Stimulated activated CD4-positive, alpha-beta T cell treated with anti-CD3 and anti-CD28 coated beads, Interleukin-1b, Interleukin-23, amount 100 ng/mL, for 1 hour (primary cell): Measurements from ENCODE around the gene CNOT2.
A peak's percentile ranks its signal among the peaks of the same experiment; 100 is the strongest.
"Not testable (repeated sequence)": the region's sequence is repeated elsewhere in the genome, so short reads cannot be mapped to it uniquely, and the experiment has no call there.

Experiments used
- DNase-seq, 2 donors: peaks; one replicate each; pipeline ENCODE4 v3.0.0-alpha.2; 2020; ENCODE audit warnings: low read depth in 2 of 2

CNOT2 gene

DNA sequence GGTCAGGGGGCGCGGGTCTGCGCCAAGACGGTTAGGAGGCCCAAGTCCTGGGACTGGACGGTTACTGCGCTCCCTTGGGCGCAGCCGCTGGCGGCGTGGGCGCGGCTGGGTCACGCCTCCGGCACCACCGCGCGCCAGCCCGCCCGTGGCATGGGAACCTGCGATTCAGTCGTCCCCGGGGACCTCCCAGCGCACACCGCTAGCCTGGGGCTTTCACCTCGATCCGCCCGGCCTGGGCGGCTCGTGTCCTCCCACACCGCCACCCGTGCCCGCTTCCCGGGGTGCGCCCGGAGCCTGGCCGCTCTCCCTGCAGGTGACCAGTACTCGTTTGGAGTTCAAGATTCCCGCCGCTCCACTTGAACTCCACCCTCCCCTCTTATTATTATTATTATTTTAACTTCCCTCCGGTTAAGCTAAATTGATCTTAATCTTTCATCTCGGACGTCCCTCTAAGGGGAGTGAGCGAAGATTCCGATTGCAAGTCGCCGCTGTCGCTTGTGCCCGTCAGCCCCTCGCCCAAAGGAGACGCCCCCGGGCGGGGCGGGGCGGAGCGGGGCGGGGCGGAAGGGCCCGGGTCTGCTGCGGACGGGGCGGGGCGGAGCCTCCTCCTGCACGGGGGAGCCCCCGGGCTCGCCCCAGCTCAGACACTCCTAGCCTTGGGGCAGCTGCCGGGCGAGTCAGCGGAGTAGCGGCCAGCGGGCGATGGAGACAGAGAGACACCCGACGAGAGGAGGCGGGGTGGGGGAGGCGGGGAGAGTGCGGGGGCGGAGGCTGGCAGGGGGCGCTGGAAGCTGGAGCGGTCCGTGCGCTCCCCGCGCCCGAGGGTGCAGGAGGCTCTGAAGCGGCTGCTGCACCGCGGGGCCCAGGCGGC lies 122.7 kb downstream of the CNOT2 start, which contains the start of gene KCNMB4:
Gene KCNMB4 (plus strand): TSS at position 643 of the 871 bp plus-strand sequence. CDS start 445 bp downstream, outside the sequence.
- peak; percentile 26 to 63 for DNase-seq

DNA sequence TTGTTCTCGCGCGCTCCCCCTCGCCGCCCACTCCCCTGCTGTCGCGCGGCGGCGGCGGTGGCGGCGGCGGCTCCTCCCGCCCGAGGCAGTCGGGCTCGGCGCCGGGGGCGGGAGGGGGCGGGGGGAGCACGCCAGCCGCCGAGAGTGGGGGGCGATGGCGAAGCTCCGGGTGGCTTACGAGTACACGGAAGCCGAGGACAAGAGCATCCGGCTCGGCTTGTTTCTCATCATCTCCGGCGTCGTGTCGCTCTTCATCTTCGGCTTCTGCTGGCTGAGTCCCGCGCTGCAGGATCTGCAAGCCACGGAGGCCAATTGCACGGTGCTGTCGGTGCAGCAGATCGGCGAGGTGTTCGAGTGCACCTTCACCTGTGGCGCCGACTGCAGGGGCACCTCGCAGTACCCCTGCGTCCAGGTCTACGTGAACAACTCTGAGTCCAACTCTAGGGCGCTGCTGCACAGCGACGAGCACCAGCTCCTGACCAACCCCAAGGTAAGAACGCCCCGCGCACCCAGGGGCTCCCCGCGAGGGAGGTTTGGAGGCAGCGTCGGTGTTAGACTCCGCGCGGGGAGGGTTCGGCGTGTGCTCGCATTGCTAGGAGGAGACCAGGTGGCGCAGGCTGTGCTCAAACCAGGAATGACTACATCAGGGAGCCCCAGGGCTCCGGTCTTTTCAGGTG lies 123.5 kb downstream of the CNOT2 start:
- peak in 1 of 2 donors; percentile 13 for DNase-seq

DNA sequence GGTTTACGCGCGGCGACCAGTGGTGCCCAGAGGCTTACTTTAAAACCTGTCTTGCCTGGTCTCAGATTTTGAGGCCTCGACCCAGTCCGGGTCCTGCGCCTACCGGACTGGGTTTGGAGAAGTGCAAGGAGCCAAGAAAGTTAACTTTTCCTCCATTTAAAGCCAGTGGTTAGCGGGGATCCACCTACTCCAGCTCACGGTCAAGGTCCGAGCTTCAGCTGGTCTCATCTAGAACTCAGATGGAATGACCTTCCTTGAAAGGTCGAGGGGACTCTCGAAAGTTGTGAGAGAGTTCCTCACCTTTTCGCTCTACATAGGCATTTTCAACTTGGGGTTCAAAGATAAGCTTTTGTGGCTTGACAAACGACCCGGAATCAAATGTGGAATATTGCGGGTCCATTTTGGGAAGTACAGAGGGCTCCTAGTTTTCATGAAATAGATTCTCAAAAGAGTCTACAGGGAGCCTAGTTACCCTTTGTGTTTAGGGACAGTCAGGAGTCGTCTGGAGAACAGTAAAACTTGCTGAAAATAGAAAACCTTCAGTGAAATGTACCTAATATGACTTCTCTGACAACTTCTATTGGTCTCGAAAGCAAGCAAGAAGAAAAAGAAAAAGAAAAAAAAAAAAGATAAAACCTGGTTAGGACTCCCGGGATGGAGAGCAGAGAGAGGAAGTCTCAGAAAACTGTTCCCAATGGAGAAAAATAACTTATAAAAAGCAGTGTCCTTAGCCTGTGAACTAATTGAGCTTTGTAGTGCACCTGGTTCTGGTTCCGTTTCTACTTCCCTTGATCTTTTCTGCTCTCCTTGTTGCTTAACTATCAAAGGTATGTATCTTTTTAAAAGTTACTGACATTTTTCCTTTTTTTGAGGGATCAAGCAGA lies 124.3 kb downstream of the CNOT2 start:
- DNase-seq = no peak

DNA sequence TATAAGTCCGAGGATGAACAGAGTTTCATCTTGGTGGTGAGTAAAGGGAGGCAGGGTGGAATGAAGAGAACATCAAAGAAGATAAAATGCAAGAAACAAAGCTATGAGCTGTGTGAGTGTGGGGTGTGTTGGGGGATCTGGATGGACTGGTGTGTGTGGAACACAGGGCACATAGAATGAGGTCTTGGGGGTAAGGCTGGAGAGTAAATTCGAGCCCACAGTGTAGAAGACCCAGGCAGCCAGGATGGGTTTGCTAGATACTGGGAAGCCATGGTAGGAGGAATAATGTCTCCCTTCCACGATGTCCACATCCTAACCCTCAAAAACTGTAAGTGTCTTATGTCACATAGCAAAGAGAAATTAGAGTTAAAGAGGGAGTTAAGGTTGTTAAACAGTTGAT lies 129.6 kb downstream of the CNOT2 start:
- no peak for DNase-seq

DNA sequence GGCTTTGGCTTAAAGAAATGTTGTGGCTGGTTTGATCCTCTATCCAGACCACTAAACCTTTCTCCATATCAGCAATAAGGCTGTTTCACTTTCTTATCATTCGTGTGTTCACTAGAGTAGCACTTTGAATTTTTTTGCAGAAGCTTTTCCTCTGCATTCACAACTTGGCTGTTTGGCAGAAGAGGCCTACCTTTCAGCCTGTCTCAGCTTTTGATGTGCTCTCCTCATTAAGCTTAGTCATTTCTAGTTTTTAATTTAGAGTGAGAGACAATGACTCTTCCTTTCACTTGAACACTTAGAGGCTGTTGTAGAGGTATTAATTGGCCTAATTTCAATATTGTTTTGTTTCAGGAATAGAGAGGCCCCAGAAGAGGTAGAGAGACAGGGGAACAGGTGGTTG lies 136.6 kb downstream of the CNOT2 start:
- DNase-seq = no peak

DNA sequence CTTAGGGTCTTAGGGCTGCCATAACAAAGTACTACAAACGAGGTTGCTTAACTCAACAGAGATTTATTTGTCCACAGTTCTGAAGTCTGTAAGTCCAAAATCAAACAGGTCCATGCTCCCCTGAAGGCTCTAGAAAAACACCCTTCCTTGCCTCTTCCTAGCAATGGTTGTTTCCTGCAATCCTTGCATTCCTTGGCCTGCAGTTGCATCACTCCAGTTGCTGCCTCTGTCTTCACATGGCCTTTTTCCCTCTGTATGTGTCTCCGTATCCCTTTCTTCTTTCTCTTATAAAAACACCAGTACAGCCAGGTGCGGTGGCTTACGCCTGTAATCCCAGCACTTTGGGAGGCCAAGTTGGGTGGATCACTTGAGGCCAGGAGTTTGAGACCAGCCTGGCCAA lies 140.3 kb downstream of the CNOT2 start:
- no peak for DNase-seq

DNA sequence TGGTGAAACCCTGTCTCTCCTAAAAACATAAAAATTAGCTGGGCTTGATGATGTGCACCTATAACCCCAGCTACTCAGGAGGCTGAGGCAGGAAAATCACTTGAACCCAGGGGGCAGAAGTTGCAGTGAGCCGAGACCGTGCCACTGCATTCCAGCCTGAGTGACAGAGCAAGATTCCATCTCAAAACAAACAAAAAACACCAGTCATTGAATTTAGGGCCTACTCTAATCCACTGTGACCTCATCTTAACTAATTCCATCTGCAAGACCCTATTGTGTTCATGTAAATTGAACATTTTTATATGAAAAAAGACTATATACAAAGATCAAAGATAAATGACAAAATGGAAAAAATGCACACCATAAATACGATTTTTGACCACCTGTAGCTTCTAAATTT lies 140.7 kb downstream of the CNOT2 start:
- DNase-seq = no peak

DNA sequence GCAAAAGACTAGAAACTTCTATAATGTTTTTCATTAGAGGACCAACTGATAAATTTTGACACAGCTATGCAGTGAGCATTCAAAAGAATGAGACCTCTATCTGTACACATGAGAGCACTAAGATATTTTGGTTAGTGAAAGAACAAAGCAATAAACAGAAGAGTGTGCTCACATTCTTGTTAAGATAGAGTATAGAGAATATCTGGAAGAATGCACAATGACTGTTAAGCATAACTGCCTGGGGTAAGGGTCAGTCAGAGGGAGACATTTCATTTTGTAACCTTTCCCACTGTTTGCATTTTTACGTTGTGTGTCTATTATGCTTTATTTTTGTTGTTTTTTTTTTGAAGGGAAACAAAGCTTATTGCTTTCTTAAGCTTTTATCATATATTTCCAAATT lies 143.5 kb downstream of the CNOT2 start:
- DNase-seq = no peak

DNA sequence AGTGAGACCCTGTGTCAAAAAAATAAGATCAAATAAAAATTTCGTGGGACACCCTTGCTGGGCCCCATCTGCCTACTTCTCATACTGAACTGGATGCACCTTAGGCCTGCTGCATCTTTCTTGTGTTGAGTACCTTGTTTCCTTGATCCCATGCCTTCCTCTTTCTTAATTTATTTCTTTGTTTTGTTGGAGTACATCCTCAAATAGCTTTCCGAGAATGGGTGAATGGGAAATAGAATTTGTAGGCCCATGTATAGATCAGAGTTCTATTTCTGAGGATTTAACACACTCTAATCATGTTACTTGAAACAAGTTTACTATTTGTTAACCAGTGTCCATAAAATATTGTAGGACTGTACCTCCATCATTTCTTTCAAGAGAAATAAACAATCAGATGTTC lies 146.4 kb downstream of the CNOT2 start:
- no peak for DNase-seq

DNA sequence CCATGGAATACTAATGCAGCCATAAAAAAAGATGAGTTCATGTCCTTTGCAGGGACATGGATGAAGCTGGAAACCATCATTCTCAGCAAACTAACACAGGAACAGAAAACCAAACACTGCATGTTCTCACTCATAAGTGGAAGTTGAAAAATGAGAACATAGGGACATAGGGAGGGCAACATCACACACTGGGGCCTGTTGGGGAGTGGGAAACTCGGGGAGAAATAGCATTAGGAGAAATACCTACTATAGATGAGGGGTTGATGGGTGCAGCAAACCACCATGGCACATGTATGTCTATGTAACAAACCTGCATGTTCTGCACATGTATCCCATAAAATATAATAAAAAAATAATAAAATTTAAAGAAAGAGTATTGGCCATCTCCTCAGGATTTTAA lies 149.4 kb downstream of the CNOT2 start:
- not testable (repeated sequence) for DNase-seq

DNA sequence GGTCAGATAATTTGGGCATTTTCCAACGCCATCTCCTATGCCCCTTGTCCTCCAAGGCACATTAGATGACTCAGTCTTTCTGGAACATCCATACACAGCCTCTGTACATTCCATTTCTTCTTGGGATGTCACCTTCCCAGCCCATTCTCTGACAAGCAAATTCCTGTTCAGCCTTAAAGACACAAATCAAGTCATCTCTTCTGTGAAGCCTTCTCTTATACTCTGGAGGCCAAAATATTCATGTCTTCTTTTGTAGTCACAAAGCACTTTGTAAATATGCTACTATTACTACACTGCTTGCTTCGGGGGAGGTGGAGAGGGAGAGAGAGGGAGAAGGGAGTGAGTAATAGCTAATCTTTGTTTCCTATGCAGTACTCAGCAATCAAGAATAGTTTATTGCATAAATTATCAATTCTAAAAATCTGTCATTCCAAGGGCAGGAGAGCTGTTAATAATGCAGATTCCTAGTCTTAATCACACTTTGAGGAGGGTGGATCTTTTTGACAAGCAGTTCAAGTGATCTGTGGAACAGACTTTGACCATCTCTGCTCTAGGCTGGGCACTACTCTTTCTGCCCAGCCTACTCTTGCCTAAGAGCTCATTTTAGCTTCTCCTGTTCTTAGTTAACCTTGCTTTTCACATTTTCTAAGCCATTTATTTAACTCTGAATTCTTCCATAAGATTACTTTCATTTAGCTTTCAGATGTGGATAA lies 150.7 kb downstream of the CNOT2 start:
- no peak for DNase-seq

DNA sequence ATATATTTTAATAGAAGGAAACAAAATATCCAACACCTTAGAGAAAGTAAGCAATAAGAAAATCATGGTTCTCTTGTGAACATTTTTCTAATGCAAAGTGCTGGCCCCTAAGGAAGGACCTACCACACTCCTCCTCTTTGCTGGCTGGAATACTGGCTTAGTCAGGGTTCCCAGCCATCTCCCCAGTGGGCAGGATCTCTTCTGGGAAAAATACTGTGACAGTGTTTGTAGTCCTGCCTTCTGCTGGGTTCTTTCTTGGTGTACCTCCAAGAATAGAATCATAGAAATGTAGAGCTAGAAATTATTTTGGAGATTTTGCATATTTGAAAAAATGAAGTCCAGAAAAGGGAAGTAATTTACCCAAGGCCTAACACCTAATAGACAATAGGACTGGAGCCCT lies 154.8 kb downstream of the CNOT2 start:
- DNase-seq = no peak

DNA sequence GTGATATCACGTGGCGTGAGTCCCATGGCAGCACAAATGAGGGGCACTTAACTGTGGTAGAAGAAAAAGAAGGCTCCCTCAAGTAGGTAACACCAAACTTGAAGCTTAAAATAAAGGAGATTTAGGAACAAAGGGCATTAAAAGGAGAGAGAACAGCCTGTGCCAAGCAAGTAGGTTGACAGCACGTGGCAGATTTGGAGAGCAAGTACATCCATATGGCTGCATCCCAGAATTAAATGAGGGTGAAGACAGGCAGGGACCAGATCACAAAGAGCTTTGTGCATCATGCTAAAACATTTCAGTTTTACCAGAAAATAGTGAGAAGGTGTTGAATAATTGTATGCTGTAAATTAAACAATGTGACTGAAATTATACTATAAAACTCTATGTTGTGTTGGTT lies 155.6 kb downstream of the CNOT2 start:
- DNase-seq = no peak

DNA sequence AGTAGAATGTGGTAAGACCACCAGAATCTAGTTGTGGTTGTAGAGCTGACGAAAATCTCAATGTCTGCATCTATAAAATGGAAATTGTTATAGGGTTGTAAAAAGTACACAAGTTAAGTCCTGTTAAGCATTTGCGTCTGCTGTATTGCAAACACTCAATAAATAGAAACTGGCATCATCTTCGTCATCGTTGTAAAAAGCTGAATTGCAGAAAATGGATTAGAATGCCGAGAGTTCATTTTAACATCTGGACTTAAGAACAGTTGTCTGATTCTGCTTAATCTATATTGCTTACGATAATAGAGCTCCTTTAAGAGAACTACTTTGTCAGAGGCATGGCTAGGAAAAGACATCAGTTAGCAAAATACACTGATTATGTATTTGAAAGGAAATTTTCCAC lies 156.1 kb downstream of the CNOT2 start:
- DNase-seq = no peak

DNA sequence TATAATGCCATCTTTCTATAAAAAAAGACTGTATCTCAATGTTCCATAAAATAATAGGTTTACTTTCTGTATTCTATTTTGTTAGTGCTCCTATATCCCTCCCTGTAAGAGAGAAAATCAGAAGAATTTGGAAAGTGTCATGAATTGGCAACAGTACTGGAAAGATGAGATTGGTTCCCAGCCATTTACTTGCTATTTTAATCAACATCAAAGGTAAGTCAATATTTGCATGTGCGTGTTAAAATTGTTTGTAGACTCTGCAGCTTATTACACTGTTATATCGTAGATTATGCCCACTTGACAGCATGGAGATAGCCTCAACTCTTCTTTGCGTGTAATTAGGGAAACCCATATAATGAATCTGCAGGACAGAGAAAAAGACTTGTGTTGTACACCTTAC lies 156.9 kb downstream of the CNOT2 start:
- no peak for DNase-seq

DNA sequence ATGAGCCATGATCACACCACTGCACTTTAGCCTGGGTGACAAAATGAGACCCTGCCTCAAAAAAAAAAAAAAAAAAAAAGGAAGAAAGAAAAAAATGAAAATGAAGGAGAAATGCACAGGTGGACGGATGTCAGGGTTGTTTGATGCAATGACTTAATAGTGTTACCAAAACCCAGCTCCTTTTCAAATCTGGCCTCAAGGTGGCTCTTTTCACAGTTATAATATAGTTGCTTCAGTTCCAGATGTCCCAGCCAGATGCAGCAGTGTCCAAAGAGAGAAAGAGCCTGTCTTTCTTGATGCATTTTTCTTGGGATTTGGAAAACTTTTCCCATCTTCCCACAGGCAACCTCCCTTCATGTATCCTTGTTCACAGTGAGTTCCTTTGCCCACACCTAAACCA lies 159.4 kb downstream of the CNOT2 start:
- DNase-seq = no peak

DNA sequence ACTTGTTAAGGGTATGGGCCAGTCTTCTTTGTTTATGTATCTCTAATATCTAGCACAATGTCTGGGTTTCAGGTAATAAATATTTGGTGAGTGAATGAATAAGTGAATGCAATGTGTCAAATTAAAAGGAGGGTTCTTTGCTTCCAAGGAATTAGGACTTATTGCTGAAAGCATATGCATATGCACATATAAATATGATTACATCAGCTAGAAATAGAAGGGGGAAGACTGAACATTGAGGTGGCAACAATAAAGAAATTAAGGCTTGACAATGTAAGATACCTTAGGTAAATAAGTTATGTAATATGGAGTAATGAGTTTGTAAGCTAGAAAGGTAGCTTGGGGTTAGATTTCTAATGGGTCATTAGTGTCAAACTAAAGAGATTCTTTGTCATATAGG lies 160.6 kb downstream of the CNOT2 start:
- DNase-seq = no peak
